HG03469 (cell line): Measurements from ENCODE around the gene NPIPA7.
"Not testable (repeated sequence)": the region's sequence is repeated elsewhere in the genome, so short reads cannot be mapped to it uniquely, and the experiment has no call there.

ENCODE experiments used
- ATAC-seq: cut with Tn5 transposase; IDR thresholded peaks from one replicate; pipeline ENCODE4 v1.9.1; 2021; ENCODE audit warnings: mild to moderate bottlenecking, moderate library complexity, moderate number of reproducible peaks; ENCODE audit not compliant: unreplicated experiment

NPIPA7 gene

DNA sequence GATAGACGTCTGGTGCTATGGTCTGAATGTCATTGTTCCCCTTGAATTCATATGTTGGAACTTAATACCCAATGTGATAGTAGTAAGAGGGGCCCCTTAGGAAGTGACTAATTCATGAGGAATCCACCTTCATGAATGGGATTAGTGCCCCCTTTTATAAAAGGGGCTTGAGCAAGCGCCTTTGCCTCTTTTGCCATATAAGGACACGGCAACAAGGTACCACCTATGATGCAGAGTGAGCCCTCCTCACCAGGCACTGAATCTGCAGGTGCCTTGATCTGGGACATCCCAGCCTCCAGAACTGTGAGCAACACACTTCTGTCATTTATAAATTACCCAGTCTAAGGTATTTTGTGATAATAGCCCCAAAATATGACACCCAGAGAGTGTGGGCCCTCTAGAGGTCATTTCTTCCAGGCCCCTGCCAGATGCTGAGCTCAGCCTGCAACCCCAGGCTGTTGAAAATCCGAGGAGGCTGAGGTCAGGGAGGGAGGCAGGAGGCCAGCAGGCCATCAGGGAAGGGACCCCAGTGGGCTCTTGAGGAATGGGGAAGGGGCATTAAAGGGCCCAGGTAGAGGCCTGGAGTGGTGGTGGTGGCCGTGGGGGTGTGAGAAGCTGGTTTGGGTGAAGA, 39.1 kb downstream of the NPIPA7 start:
- ATAC-seq, result not testable (repeated sequence)

DNA sequence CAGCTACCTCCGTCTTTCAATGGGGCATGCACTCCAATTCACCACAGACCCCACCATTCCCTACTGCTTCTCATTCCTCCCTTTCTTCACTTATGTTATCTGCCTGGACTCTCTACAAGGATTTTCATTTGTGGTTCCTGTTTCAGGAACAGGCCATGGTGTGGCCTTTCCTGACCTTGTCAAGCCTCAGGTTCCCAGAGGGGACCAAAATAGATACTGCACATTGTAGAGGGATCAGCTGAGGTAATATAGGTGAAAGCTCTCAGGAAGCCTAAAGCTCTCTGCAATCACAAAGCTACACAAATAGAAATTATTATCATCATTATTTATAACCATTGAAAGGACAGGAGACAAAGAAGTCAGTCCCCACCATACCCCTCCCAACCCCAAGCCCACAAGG, 41.6 kb downstream of the NPIPA7 start:
- ATAC-seq, result not testable (repeated sequence)

DNA sequence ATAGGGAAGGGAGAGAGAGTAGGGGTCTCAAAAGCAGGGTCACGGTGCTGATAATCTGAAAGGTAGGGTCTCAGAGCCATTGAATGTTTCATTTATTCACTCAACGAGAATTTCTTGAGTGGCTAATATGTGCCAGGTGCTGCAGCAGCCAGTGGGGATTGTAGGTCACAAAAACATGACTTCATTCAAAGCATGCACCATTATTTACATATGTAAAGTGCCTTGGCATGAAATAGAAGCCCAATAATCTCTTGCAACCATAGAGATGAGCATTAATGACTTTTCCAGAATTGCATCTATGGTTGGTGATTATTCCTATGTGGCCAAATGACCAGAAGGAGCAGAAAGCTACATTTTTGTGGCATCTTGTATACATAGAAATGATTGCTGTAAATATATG, 46.2 kb downstream of the NPIPA7 start:
- not testable (repeated sequence) for ATAC-seq

DNA sequence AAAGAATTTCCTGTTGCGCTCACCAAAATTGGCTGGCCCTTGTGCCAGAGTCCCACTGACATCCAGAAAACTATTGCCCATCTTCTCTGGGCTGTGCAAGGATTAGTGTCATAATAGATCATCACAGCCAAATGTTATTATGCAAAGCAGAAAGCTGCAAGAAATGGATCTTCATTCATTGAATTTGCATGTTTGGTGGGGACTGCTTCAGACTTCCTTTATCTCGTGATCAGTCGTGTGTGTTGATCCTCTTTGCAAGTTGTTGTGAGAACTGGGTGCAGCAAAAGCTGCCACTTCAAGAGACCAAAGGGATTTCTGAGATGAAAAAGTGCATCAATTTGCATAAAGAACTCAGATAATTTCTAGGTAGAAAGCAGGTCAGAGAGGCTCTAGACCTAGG, 52.2 kb downstream of the NPIPA7 start:
- not testable (repeated sequence) for ATAC-seq

DNA sequence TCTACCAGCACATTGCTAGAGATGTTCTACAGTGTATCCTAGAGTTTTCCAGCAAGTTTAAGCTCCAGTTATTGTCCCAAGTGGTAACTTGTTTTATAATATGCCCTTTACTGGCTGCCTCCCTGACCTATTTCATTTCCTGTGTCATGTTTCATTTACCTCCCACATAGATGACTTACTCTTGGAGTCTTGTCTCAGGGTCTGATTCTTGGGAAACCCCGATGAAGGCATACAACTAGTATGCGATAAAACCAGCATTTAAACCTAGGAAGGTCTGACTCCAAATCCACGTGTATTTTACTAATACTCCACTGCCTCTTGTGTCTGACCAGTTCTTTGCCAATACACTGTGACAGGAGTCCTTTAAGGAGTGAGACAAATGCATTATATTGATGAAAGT, 55.8 kb downstream of the NPIPA7 start:
- ATAC-seq, result not testable (repeated sequence)

DNA sequence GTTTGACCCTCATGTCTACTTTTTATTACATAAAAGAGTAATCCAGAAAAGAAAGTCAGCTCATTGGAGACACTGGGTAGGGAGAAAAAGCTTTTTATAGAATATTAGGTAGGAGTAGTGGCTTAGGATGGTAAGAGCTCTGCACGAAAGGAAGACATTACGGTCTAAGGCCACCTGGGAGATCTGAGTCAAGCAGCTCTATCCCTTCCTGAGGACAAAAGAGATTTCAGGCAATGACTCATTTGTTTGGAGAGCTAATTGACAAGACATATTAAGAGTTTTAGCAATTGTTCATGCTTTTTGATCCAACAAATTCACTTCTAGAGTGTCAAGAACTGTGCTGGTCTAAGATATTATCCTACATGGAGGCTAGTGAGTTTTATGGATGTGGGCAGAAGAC, 62.5 kb downstream of the NPIPA7 start:
- not testable (repeated sequence) for ATAC-seq
